SKM-1 (cell line): ENCODE data around the gene PCSK6.

Experiments
- DNase-seq: peaks from one replicate; lab custom pipeline; 2025; ENCODE audit not compliant: unreplicated experiment; lab: John Stamatoyannopoulos, UW

The PCSK6 gene

DNA sequence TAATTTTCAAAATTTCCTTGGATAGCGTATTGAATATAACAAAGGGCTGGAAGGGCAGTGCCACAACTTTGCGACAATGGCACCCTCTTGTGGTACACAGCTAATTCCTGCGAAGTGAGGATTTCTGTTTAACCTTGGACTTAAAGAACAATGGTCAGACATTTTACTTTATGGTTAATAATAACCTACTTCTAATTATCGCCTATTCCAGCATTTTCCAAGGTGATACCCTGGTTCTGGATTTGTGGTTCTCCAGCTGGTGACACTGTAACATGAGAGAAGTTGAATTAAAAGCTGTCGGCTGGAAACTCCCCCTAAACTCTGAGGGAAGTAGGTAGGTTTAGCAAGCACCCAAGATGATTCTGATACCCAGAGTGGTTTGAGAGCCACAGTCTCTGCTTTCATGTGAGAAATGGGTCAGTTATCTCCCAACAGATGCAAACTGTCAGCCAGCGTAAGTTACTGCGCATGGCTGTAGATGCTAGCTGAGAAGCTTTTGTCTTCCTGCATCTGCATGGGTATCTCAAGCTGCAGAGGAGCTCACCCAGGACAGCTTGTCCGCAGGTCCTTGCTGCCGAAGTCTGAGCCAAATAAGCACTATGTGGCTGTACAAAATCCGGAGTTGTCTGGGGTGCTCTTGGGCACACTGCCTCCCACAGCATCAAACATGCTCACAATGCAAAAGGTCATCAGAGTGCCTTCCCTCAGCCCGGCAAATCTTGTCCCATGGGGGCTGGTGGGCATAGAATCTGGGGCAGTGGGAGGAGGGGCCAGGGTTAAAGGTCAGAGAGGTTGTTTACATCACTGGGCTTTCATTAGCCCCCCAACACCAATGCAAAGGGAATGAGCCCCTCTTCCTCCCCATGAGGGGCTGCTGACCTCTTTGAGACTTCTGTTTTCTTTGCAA lies 231.0 kb downstream of the PCSK6 start:
- DNase-seq, result peak; percentile 37

DNA sequence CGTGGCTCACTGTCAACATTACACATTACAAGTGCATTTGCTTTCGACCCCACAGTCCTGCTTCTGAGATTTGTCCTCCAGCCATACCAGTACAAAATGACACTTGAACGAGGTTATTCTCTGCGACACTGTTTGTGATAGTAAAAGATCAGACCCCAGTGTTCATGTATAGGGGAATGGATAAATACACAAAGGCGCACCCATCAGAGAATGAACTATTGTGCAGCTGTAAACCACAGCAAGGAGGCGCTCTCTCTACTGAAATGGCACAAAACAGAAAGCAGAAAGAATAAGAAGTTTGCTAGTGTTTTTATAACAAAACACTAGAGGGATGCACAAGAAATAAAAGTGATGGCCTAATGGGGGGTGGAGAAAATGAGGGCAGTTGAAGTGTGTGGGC lies 232.8 kb downstream of the PCSK6 start:
- DNase-seq, result no peak

DNA sequence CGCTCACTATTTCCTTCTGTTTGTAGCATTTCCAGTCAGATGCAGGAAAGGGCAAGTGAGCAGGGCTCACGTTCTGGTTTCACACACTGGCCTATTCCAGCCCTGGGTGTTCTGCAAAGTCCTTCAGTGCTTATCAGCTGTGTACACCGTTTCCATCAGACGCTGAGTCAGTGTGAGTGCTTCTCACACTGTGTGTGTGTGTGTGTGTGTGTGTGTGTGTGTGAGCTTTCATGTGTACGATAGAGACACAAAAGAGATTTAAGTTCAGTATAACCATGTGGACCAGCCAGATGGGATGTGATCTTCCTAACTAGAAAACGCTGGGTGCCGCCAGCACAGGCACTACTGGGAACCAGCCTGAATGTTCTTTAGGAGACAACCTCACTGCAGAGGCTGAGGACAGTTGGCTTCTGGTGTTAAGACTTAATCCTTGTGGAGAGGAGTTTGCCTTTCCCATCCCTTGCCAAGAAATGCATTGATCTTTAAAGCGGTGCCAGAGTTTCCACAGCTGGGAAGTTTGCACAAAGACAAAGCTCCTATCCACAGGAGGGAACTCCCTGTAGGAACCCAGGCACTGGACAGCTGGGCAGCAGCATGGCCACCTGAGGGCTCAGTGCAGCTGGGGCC lies 233.8 kb downstream of the PCSK6 start:
- DNase-seq, result no peak

DNA sequence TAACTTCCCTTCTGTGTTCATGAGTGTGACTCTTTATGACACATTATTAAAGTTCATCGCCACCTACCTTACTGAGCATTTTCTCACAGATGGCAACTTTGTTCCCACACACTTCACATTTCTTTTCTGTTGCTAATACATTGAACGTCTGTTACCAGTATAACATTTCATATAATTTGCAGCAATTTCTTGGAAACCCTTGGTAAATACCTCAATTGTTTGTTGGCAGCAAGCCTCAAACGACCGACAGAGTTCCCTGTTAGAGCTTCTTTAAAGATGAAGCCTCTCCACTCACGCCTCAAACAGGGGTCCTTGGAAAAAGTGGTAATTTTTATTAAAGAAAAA lies 234.5 kb downstream of the PCSK6 start:
- DNase-seq, result no peak

DNA sequence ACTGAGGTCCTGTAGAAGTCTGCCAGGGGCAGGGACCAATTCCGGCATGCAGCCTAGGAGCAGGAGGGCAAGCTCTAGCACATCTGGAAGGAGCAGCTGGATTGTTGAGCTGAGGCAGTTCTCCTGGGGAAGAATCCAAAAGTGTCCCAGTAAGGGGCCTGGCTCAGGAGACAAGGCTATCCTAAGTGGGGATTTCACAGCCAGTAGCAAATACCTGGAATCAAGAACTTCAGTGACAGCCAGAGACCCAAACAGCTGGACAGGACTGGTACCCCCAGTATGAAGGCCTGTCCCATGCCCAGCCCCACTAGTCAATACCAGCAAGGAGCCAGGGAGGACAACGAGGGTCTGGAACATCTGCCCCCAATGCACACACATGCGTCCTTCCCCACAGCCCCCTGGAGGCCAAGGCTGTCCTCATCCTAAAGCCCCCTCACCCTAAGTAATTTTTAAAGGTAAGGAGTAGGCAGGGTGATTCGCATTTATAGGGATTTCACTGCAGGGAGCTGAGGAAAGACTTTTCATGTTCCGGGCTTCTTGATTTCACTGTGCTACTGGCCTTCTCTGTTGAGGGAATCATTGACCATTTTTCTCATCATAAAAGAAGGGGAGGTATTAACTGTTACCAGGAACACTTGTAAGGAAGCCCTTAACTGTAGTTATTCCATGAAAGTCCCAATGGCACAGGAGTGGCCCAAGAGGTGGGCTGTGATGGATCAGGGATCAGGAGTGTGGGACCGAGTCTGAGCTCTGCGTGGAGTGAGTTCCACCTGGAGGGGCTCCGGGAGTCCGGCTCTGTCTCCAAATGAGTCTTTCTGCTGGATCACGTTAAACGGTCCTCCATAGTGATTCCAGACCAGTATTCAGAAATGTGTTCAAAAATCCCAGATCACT lies 235.1 kb downstream of the PCSK6 start:
- DNase-seq, result no peak
